HPDE6-E6E7 (cell line): ENCODE measurements around the gene SPPL2C.

Experiments used
- DNase-seq: peaks from one replicate; pipeline ENCODE4 v3.0.0; 2011; ENCODE audit warnings: missing footprints; ENCODE audit errors: extremely low spot score

SPPL2C gene

DNA sequence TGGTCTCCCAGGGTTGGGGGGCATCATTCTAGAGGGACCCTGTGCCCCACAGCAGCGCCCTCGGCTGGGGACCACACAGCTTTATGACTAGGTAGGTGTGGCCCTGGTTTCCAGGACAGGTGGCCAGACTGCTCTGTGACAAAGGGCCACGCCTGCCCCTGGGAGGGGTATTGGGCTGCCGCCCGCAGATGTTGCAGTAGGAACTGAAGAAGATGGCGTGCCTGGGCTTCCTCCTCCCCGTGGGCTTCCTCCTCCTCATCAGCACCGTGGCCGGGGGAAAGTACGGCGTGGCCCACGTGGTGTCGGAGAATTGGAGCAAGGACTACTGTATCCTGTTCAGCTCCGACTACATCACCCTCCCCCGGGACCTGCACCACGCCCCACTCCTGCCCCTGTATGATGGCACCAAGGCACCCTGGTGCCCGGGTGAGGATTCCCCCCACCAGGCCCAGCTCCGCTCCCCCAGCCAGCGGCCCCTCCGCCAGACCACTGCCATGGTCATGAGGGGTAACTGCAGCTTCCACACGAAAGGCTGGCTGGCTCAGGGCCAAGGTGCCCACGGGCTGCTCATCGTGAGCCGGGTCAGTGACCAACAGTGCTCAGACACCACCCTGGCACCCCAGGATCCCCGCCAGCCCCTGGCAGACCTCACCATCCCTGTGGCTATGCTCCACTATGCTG is at the start of gene SPPL2C:
Gene SPPL2C, plus strand, starts transcription at position 187 of the 681 bp plus-strand sequence. Its CDS starts 26 bp downstream, at position 213.
- no peak for DNase-seq

GRCh38 chr17:45800816-45801215 is 43.9 kb upstream of the SPPL2C start:
- no peak for DNase-seq

GRCh38 chr17:45801421-45801820 is 43.3 kb upstream of the SPPL2C start:
- DNase-seq: no peak

GRCh38 chr17:45808845-45809244 is 35.8 kb upstream of the SPPL2C start:
- DNase-seq: no peak

DNA sequence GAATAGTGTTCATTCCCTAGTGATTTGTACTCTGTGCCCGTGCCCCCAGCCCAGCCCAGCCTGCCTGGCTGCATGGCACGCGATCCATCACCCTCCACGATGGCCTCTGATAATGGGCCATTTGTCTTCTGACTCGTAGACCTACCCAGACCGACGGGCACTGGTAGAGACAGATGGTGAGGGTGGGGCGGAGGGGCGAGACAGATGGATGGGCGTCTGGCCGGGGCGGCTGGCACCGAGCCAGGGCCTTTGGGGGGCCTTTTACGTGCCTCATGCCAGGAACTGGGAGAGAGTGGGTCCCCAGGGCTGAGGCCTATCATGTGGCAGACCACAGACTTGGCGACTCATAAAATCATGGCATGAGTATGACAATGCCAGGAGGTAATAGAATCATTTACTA is 35.2 kb upstream of the SPPL2C start:
- DNase-seq: no peak

- DNase-seq: no peak
Measured at GRCh38 chr17:45812102-45812501, 32.6 kb upstream of the SPPL2C start.

DNA sequence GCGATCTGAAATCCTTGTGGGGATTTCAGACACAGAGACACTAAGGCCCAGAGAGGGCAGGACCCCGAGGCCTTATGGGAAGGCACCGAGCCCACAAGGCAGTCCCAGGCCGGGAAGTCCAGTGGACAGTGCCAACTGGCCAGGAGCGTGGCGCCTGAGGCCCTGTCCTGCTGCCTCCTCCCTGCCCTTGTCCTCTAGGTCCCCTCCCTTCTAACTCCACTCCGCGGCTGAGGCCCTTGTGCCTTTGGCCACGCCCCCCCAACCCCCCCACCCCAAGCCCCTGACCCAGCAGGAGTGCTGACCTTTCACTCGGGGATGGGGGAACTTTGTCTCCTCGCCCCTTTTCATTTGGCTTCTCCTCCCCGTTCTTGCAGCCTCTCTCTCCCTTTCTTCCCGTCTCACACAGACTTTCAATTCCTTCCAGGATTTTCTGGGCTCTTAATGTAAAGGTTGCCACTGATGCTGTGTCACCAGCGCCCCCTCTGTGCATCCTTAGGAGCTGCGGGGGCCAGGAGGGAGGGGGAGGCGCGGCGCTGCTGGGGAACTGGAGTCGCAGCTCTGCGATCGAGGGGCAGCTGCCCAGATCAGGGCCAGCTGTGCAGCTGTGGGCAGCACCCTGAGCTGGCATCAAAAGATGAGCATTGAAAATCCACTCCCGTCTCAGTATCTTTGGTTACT is 31.5 kb upstream of the SPPL2C start:
- DNase-seq: no peak

- DNase-seq: no peak
Measured at GRCh38 chr17:45814622-45815606, 29.8 kb upstream of the SPPL2C start.

- no peak for DNase-seq
Measured at GRCh38 chr17:45815752-45816151, 28.9 kb upstream of the SPPL2C start.

DNA sequence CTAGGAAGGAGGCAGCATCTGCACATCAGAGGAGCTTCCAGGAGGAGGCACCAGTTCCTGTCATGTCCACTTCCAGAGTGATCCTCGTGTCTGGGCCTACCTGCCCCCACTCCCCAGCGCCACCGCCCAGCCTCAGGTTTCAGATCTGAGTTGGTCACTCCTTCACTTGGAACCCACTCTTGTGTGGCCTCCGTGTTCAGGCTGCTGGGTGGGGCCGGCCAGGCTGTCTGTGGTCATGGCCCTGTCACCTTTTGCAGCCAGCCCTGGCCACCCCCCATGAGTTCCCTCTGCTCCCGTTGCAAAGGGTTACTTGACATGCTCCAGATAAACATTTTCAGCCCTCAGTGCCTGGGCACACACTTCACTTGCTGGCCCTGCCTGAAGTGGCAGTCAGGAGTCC is 26.6 kb upstream of the SPPL2C start:
- DNase-seq: no peak

- DNase-seq: no peak
Measured at GRCh38 chr17:45818699-45819098, 26.0 kb upstream of the SPPL2C start.

GRCh38 chr17:45819632-45820031 is 25.0 kb upstream of the SPPL2C start:
- no peak for DNase-seq

GRCh38 chr17:45820052-45820780 is 24.5 kb upstream of the SPPL2C start:
- DNase-seq: no peak

- DNase-seq: no peak
Measured at GRCh38 chr17:45821147-45821546, 23.5 kb upstream of the SPPL2C start.

GRCh38 chr17:45823598-45823997 is 21.1 kb upstream of the SPPL2C start:
- no peak for DNase-seq

GRCh38 chr17:45824475-45824874 is 20.2 kb upstream of the SPPL2C start:
- DNase-seq: no peak

DNA sequence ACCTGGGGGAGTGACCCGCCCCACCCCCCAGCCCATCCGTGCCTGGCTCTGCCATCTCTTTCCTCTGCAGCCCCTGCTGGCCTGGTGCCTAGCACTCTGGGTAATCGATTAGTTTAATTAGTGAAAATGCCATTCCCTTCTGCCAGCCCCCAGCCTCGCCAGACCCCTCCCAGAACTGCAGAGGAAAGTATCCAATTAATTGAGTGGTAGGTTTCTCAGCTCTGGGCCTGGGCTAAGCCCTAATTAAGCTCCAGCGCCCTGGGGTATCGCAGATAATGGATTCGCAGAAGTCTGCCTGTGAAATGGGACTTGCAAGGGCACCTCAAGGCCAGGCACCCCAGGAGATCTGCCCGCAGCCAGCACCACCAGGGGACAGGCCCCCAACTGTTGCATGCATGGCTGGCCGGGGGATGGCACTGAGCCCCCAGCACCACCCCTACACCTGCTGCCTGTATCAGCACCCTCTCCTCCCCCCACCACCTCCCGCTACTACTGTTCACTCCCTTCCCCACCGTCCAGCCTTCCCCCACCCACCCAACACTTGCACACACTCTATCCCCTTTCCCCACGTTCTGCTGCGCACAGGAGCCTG is 19.7 kb upstream of the SPPL2C start:
- DNase-seq: no peak

DNA sequence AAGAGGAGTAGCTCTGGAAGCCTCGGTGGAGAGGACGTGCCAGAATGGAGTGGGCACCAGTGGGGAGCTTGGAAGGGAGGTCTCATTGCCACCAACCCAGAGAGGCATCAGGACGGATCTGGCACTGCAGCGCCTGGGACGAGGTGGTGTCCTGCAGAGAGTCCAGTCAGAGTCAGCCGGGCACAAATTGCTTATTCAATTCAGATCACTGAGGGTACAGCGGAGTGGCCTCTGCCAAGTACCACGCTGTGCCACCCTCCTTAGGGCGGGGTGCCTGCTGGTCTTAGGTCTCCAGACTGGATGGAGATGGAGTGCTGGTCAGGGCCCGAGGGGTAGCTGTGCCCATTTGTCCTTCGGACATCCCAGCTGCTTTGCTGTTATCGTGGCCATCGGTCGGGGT is 18.9 kb upstream of the SPPL2C start:
- DNase-seq: no peak

DNA sequence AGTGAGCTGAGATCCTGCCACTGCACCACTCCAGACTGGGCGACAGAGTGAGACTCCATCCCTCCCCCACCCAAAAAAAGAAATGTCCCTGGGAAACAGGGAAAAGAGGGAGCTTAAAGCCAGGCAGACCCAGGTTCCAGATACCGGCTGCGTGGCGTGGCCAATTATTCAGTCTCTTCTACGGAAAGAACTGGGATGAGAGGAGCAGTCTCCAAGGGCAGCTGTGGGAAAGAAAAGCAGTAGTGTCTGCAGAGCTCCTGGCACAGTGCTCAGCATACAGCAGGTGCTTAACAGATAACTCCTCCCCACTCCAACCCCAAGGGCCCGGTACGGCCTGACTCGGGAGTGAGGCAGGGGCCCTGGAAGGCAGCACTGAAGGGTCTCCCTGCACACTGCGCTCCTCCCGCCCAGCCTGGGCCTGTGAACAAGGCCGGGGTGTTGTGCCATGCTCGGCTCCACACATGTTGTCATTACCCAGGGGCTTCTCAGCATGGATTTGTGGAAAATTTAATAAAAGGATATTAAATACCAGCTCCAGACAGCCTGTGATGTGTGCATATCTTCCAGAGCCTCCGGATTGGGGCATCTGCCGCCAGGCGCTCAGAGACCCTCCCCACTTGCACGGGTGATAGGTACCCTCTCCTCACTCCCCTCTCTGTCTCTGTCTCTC is 17.6 kb upstream of the SPPL2C start:
- no peak for DNase-seq

GRCh38 chr17:45828171-45828570 is 16.5 kb upstream of the SPPL2C start:
- no peak for DNase-seq
